GM19043 (cell line): Measurements from ENCODE around the gene DEDD.
A peak's percentile ranks its signal among the peaks of the same experiment; 100 is the strongest.

ENCODE experiments used
- ATAC-seq: cut with Tn5 transposase; IDR thresholded peaks from one replicate; pipeline ENCODE4 v1.9.1; 2021; ENCODE audit warnings: low read depth; ENCODE audit not compliant: unreplicated experiment

The DEDD gene

GRCh38 chr1:161096530-161096929, 35.9 kb downstream of the DEDD start:
- no peak for ATAC-seq

- ATAC-seq = peak; percentile 45
Observed at GRCh38 chr1:161096015-161096414, 36.5 kb downstream of the DEDD start.

- ATAC-seq = no peak
Observed at GRCh38 chr1:161095230-161095629, 37.2 kb downstream of the DEDD start.

- no peak for ATAC-seq
Observed at GRCh38 chr1:161094481-161094880, 38.0 kb downstream of the DEDD start.

GRCh38 chr1:161092621-161093028, 39.8 kb downstream of the DEDD start:
- no peak for ATAC-seq

GRCh38 chr1:161091796-161092507, 40.5 kb downstream of the DEDD start:
- no peak for ATAC-seq

- ATAC-seq = no peak
Observed at GRCh38 chr1:161091093-161091492, 41.4 kb downstream of the DEDD start.

- ATAC-seq = no peak
Observed at GRCh38 chr1:161090617-161091016, 41.9 kb downstream of the DEDD start.

GRCh38 chr1:161089938-161090337, 42.5 kb downstream of the DEDD start:
- ATAC-seq = no peak

- ATAC-seq = no peak
Observed at GRCh38 chr1:161089251-161089924, 43.1 kb downstream of the DEDD start, which contains the start of gene NECTIN4. Gene NECTIN4, minus strand, starts transcription at chr1:161089558. Its CDS starts 262 bp downstream, at chr1:161089296.

- ATAC-seq = no peak
Observed at GRCh38 chr1:161088587-161089110, 43.8 kb downstream of the DEDD start.

GRCh38 chr1:161086457-161086856, 46.0 kb downstream of the DEDD start:
- no peak for ATAC-seq

GRCh38 chr1:161085165-161085564, 47.3 kb downstream of the DEDD start:
- no peak for ATAC-seq

- no peak for ATAC-seq
Observed at GRCh38 chr1:161084597-161084988, 47.9 kb downstream of the DEDD start.

- no peak for ATAC-seq
Observed at GRCh38 chr1:161083748-161084596, 48.5 kb downstream of the DEDD start.

GRCh38 chr1:161082996-161083747, 49.3 kb downstream of the DEDD start:
- no peak for ATAC-seq

GRCh38 chr1:161082483-161082882, 50.0 kb downstream of the DEDD start:
- no peak for ATAC-seq

GRCh38 chr1:161081519-161081918, 50.9 kb downstream of the DEDD start:
- ATAC-seq = no peak

GRCh38 chr1:161080441-161081405, 51.7 kb downstream of the DEDD start:
- no peak for ATAC-seq
